Heart right ventricle (tissue), 16 donors: ENCODE results near the gene TMEM134. TPM values are rescaled to one million over a fixed set of nuclear protein-coding genes. Genes with fewer than 3 reads are reported as not detected.

Source experiments
- ATAC-seq, 8 donors: fragments of 200-7000 bp; cut with Tn5 transposase; one replicate each; pipeline ENCODE4 v1.9.1; 2020; ENCODE audit warnings: mild to moderate bottlenecking in 8 of 8, moderate library complexity in 8 of 8, moderate number of reproducible peaks in 1 of 8
- DNase-seq, 2 donors: peaks; one replicate each; pipeline ENCODE4 v3.0.0-alpha.2; 2020
- H3K27ac ChIP-seq, 10 donors: fragments of 200-600 bp; sonication (generic) in 2 of 10; one replicate each; pipeline versions ENCODE4 v1.5.0 to v1.8.0; 2020 to 2022; ENCODE audit warnings: mild to moderate bottlenecking in 3 of 10
- H3K27me3 ChIP-seq, 7 donors: fragments of 200-600 bp; one replicate each; pipeline ENCODE4 v1.8.0; 2021 to 2022; ENCODE audit warnings: mild to moderate bottlenecking in 2 of 7
- H3K36me3 ChIP-seq, 9 donors: fragments of 200-600 bp; sonication (generic) in 1 of 9; one replicate each; pipeline versions ENCODE4 v1.5.0 to v1.8.0; 2020 to 2022; ENCODE audit warnings: mild to moderate bottlenecking in 2 of 9
- H3K4me1 ChIP-seq, 9 donors: fragments of 200-600 bp; sonication (generic) in 1 of 9; one replicate each; pipeline versions ENCODE4 v1.5.0 to v1.8.0; 2020 to 2022; ENCODE audit warnings: mild to moderate bottlenecking in 4 of 9
- H3K4me3 ChIP-seq, 10 donors: fragments of 200-600 bp; sonication (generic) in 2 of 10; one replicate each; pipeline versions ENCODE4 v1.5.0 to v1.8.0; 2020 to 2022; ENCODE audit warnings: mild to moderate bottlenecking in 7 of 10, moderate library complexity in 2 of 10
- H3K9me3 ChIP-seq, 11 donors: fragments of 200-600 bp in 10 of 11; sonication (generic) in 2 of 11; one replicate each; pipeline versions ENCODE4 v1.5.0 to v1.8.0; 2013 to 2022; ENCODE audit warnings: mild to moderate bottlenecking in 2 of 11, control low read depth in 1 of 11, moderate library complexity in 1 of 11
- CTCF ChIP-seq, 9 donors: fragments of 200-600 bp; sonication (generic) in 2 of 9; IDR thresholded peaks; one replicate each; pipeline versions ENCODE4 v1.5.0 to v1.8.0; 2021 to 2022; ENCODE audit warnings: antibody characterized with exemption in 9 of 9, mild to moderate bottlenecking in 5 of 9, moderate library complexity in 1 of 9
- WGBS, 2 donors: extraction: QIAGEN DNeasy Blood & Tissue Kit; methylation state at CpG; one replicate each; pipeline ENCODE4 v1.1.7; 2013; ENCODE audit warnings: inconsistent platforms in 1 of 2; 5-methylcytosine and 5-hydroxymethylcytosine counted together
- intact Hi-C, 10 donors: fragments of 100-400 bp; cut with DNase I; formaldehyde crosslinking; loops; one replicate each; pipeline versions ENCODE4 v1.11.1 to v1.14.2; 2022
- polyA plus RNA-seq, 2 donors: library from polyadenylated mRNA; stranded (reverse); fragments of 200-250 nt; gene quantifications; one replicate each; pipeline ENCODE4 v1.2.3, GENCODE V29; 2013
- total RNA-seq, 10 donors: library from RNA; stranded (reverse); fragmentation: NEBNext Ultra II Directional in 3 of 10; extraction: Animal tissue kit (Norgen Biotek cat#: 25700) in 3 of 10; gene quantifications; one replicate each; pipeline versions ENCODE4 v1.2.1 to v1.2.4, GENCODE V29; 2021 to 2023
- donor health status: Arrhythmogenic right ventricular cardiomyopathy.
- donor health status: ischemic (EF 13 %, LVEDD 7.1; RV severe dilation, severe dysfunction).
- donor health status: healthy with polysubstance abuse.
- donor health status: DM: no; HTN: yes; CAD: no.
- donor health status: DM: no; HTN: no; CAD: no.
- donor health status: ischemic (EF 25% LVEDD 6.9; RV normal size, moderate dysfunction).
- donor health status: ischemic (EF 25% LVEDD 5.7; RV mildly dilated, moderate dysfunction).
- donor health status: healthy.
- donor health status: DM: yes; HTN: yes; CAD: no.
- donor health status: Ischemic cardiomyopathy.
- donor health status: ischemic (EF 35%, LVEDD 5.7; RV mildly dilated, moderate dysfunction).
- donor health status: nonischemic (EF 11% LVEDD 7.7; RV severe dilation, severe dysfunction).
- donor health status: DM: yes; HTN: yes; CAD: no.
- donor health status: PGD.
- donor health status: ischemic (EF 29% LVEDD 5.4; RV normal size, mild dysfunction).
- donor health status: nonischemic (EF 23%, LVEDD 6.1; RV moderate dilation, normal function).

TMEM134 gene
- total and polyA plus RNA-seq, 12 donors, result 69.8 to 104 (median 81.2) TPM

GRCh38 chr11:67419325-67420049, 49.6 kb downstream of the TMEM134 start:
- peak overlapping the region in 3 of 10 donors; percentile 18 to 59 (median 55) for H3K4me3 ChIP-seq
- peaks cover 0 to 19% (median 5%) of the 10 kb centered on the region in 7 donors for H3K27me3 ChIP-seq
- H3K9me3 ChIP-seq, result no peaks in the 10 kb centered on the region
- peak in 1 of 8 donors; percentile 0 for ATAC-seq
- peak overlapping the region in 9 of 10 donors; percentile 76 to 98 (median 93) for H3K27ac ChIP-seq
- peaks cover 20 to 61% (median 48%) of the 10 kb centered on the region in 9 donors for H3K4me1 ChIP-seq
- TF ChIP-seq CTCF (IDR thresholded peaks at IDR 0.05), result no peak
- intact Hi-C loops, result loop anchor here in 1 of 10 donors (10.0 kb wide), 1 partner anchor 65 kb away; the partner anchor contains the start of gene POLD4
- no peaks in the 10 kb centered on the region for H3K36me3 ChIP-seq
- no peak for DNase-seq
- WGBS, 2 donors, result 94 to 96% methylated on average over 21 of the region's 21 CpGs

GRCh38 chr11:67418476-67419281, 50.4 kb downstream of the TMEM134 start:
- Histone ChIP-seq H3K4me1 (peaks cover 20 to 61% (median 48%) of the 10 kb centered on the region in 9 donors), H3K36me3 (no peaks in the 10 kb centered on the region), H3K9me3 (no peaks in the 10 kb centered on the region), H3K4me3 (peak overlapping the region in 3 of 10 donors; percentile 14 to 20 (median 18)), H3K27me3 (peaks cover 0 to 26% (median 6%) of the 10 kb centered on the region in 7 donors), H3K27ac (peak overlapping the region; percentile 40 to 98 (median 92))
- intact Hi-C loops, result no loop called here
- DNase-seq (peak; percentile 59 to 62), ATAC-seq (peak in 7 of 8 donors; percentile 4 to 69 (median 50))
- 52 to 64% methylated on average over 26 of the region's 26 CpGs for WGBS, 2 donors
- no peak for TF ChIP-seq CTCF (IDR thresholded peaks at IDR 0.05)

DNA sequence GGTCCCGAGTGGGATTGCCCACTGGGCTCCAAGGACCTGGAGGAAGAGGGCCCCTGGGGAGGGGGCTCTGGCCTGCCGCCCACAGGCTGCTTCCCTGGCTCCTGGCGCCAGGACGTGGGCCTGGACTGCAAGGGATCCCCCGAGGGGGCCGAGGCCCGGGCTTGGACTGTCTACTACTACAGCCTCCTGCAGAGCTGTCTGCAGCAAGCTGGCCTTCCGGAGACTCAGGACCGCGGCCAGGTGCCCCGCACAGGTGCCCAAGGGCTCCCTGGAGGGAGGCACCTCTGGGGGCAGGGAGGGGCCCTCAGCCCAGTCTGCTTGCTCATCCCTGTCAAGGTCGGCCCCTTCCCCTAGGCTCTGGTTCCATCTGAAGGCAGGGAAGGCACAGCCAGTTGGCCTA, 51.6 kb downstream of the TMEM134 start:
- Histone ChIP-seq H3K9me3 (no peaks in the 10 kb centered on the region), H3K27me3 (peaks cover 0 to 32% (median 18%) of the 10 kb centered on the region in 7 donors), H3K27ac (peak overlapping the region in 9 of 10 donors; percentile 76 to 98 (median 93)), H3K4me3 (no peak overlapping the region), H3K4me1 (peaks cover 20 to 61% (median 48%) of the 10 kb centered on the region in 9 donors), H3K36me3 (no peaks in the 10 kb centered on the region)
- WGBS, 2 donors, result 82% methylated on average over 12 of the region's 12 CpGs
- intact Hi-C loops, result no loop called here
- ATAC-seq (no peak), DNase-seq (no peak)
- TF ChIP-seq CTCF (IDR thresholded peaks at IDR 0.05), result no peak
